Measurements from ENCODE around the gene CCDC14. TPM values are rescaled to one million over a fixed set of nuclear protein-coding genes. Genes with fewer than 3 reads are reported as not detected.

The CCDC14 gene
- total RNA-seq, 2 experiments from 2014 or later = 46.6 to 55.5 TPM

GRCh38 chr3:123949641-123950040 is 11.4 kb downstream of the CCDC14 start:
- no peak for DNase-seq
- no peaks in the 10 kb centered on the region for H3K27me3 Mint-ChIP-seq
- CTCF ChIA-PET = interaction anchor here (1.6 kb wide), 1 partner anchor 11 kb away, joined by 4 read pairs; the partner anchor contains the start of gene CCDC14
- no peak overlapping the region for H3K27ac Mint-ChIP-seq
- no peaks in the 10 kb centered on the region for H3K4me1 Mint-ChIP-seq
- peaks cover 32% of the 10 kb centered on the region for H3K36me3 Mint-ChIP-seq (ENCODE audit: low read depth)
- no peaks in the 10 kb centered on the region for H3K9me3 Mint-ChIP-seq
- POLR2A ChIA-PET = no interaction called here
- no peak overlapping the region for H3K4me3 Mint-ChIP-seq

GRCh38 chr3:123948449-123948848 is 12.6 kb downstream of the CCDC14 start:
- Mint-ChIP-seq H3K27ac (no peak overlapping the region), H3K9me3 (no peaks in the 10 kb centered on the region), H3K36me3 (ENCODE audit: low read depth) (peaks cover 37% of the 10 kb centered on the region), H3K4me3 (no peak overlapping the region), H3K27me3 (no peaks in the 10 kb centered on the region), H3K4me1 (no peaks in the 10 kb centered on the region)
- ChIA-PET CTCF (no interaction called here), POLR2A (no interaction called here)
- no peak for DNase-seq

- H3K9me3 Mint-ChIP-seq = no peaks in the 10 kb centered on the region
- ChIA-PET POLR2A (no interaction called here), CTCF (no interaction called here)
- DNase-seq = no peak
- H3K27ac Mint-ChIP-seq = no peak overlapping the region
- H3K27me3 Mint-ChIP-seq = no peaks in the 10 kb centered on the region
- no peak overlapping the region for H3K4me3 Mint-ChIP-seq
- H3K4me1 Mint-ChIP-seq = no peaks in the 10 kb centered on the region
- peaks cover 35% of the 10 kb centered on the region for H3K36me3 Mint-ChIP-seq (ENCODE audit: low read depth)
These were observed 13.5 kb downstream of the CCDC14 start for GRCh38 chr3:123947482-123947881.

GRCh38 chr3:123941542-123941941 is 19.5 kb downstream of the CCDC14 start:
- no peaks in the 10 kb centered on the region for H3K9me3 Mint-ChIP-seq
- no peaks in the 10 kb centered on the region for H3K27me3 Mint-ChIP-seq
- H3K4me1 Mint-ChIP-seq = no peaks in the 10 kb centered on the region
- DNase-seq = no peak
- H3K27ac Mint-ChIP-seq = no peak overlapping the region
- H3K36me3 Mint-ChIP-seq (ENCODE audit: low read depth) = peaks cover 34% of the 10 kb centered on the region
- H3K4me3 Mint-ChIP-seq = no peak overlapping the region
- POLR2A ChIA-PET = no interaction called here
- CTCF ChIA-PET = interaction anchor here (1.5 kb wide), 1 partner anchor 13 kb away, joined by 3 read pairs; no protein-coding TSS in a partner anchor

- no peak for DNase-seq
- Mint-ChIP-seq H3K27ac (no peak overlapping the region), H3K27me3 (no peaks in the 10 kb centered on the region), H3K36me3 (ENCODE audit: low read depth) (peaks cover 32% of the 10 kb centered on the region), H3K4me3 (no peak overlapping the region), H3K9me3 (no peaks in the 10 kb centered on the region), H3K4me1 (no peaks in the 10 kb centered on the region)
- ChIA-PET POLR2A (no interaction called here), CTCF (no interaction called here)
These were observed 19.9 kb downstream of the CCDC14 start for GRCh38 chr3:123941121-123941520.

- CTCF ChIA-PET = interaction anchor here (1.4 kb wide), 1 partner anchor 94 kb away, joined by 3 read pairs; the partner anchor contains the start of gene KALRN
- H3K9me3 Mint-ChIP-seq = no peaks in the 10 kb centered on the region
- peaks cover 29% of the 10 kb centered on the region for H3K36me3 Mint-ChIP-seq (ENCODE audit: low read depth)
- H3K27ac Mint-ChIP-seq = no peak overlapping the region
- H3K4me3 Mint-ChIP-seq = no peak overlapping the region
- DNase-seq = no peak
- no peaks in the 10 kb centered on the region for H3K27me3 Mint-ChIP-seq
- POLR2A ChIA-PET = no interaction called here
- H3K4me1 Mint-ChIP-seq = no peaks in the 10 kb centered on the region
These were observed 21.3 kb downstream of the CCDC14 start for GRCh38 chr3:123939706-123940105.

- CTCF ChIA-PET = no interaction called here
- H3K27me3 Mint-ChIP-seq = no peaks in the 10 kb centered on the region
These were observed 24.6 kb downstream of the CCDC14 start for GRCh38 chr3:123936400-123936799.

GRCh38 chr3:123935830-123936229 is 25.2 kb downstream of the CCDC14 start:
- H3K36me3 Mint-ChIP-seq (ENCODE audit: low read depth) = peaks cover 23% of the 10 kb centered on the region
- H3K9me3 Mint-ChIP-seq = no peaks in the 10 kb centered on the region
- POLR2A ChIA-PET = no interaction called here
- no peaks in the 10 kb centered on the region for H3K27me3 Mint-ChIP-seq
- H3K4me3 Mint-ChIP-seq = no peak overlapping the region
- DNase-seq = no peak
- no peak overlapping the region for H3K27ac Mint-ChIP-seq
- CTCF ChIA-PET = no interaction called here
- no peaks in the 10 kb centered on the region for H3K4me1 Mint-ChIP-seq

More at GRCh38 chr3:123936400-123936799, 24.6 kb downstream of the CCDC14 start:
- H3K4me3 Mint-ChIP-seq = no peak overlapping the region
- no peak overlapping the region for H3K27ac Mint-ChIP-seq
- H3K36me3 Mint-ChIP-seq (ENCODE audit: low read depth) = peaks cover 21% of the 10 kb centered on the region
- POLR2A ChIA-PET = no interaction called here
- DNase-seq = no peak
- H3K9me3 Mint-ChIP-seq = no peaks in the 10 kb centered on the region
- no peaks in the 10 kb centered on the region for H3K4me1 Mint-ChIP-seq

GRCh38 chr3:123934250-123934649 is 26.8 kb downstream of the CCDC14 start:
- ChIA-PET POLR2A (no interaction called here), CTCF (no interaction called here)
- Mint-ChIP-seq H3K27me3 (no peaks in the 10 kb centered on the region), H3K36me3 (ENCODE audit: low read depth) (peaks cover 19% of the 10 kb centered on the region), H3K9me3 (no peaks in the 10 kb centered on the region), H3K27ac (no peak overlapping the region), H3K4me3 (no peak overlapping the region), H3K4me1 (no peaks in the 10 kb centered on the region)
- DNase-seq = no peak

- ChIA-PET POLR2A (no interaction called here), CTCF (no interaction called here)
- Mint-ChIP-seq H3K4me3 (no peak overlapping the region), H3K27me3 (no peaks in the 10 kb centered on the region), H3K9me3 (no peaks in the 10 kb centered on the region), H3K36me3 (ENCODE audit: low read depth) (peaks cover 21% of the 10 kb centered on the region), H3K4me1 (no peaks in the 10 kb centered on the region), H3K27ac (no peak overlapping the region)
- DNase-seq = no peak
These were observed 30.6 kb downstream of the CCDC14 start for GRCh38 chr3:123930445-123930844.

- no peak overlapping the region for H3K27ac Mint-ChIP-seq
- peaks cover 28% of the 10 kb centered on the region for H3K36me3 Mint-ChIP-seq (ENCODE audit: low read depth)
- POLR2A ChIA-PET = no interaction called here
- CTCF ChIA-PET = no interaction called here
- no peaks in the 10 kb centered on the region for H3K27me3 Mint-ChIP-seq
- H3K9me3 Mint-ChIP-seq = peaks cover under 1% of the 10 kb centered on the region
- H3K4me3 Mint-ChIP-seq = no peak overlapping the region
- no peaks in the 10 kb centered on the region for H3K4me1 Mint-ChIP-seq
- no peak for DNase-seq
These were observed 31.7 kb downstream of the CCDC14 start for GRCh38 chr3:123929325-123929724.

- Mint-ChIP-seq H3K27me3 (no peaks in the 10 kb centered on the region), H3K27ac (no peak overlapping the region), H3K4me3 (no peak overlapping the region), H3K36me3 (ENCODE audit: low read depth) (peaks cover 45% of the 10 kb centered on the region), H3K9me3 (peaks cover 16% of the 10 kb centered on the region), H3K4me1 (no peaks in the 10 kb centered on the region)
- DNase-seq = no peak
- POLR2A ChIA-PET = no interaction called here
- CTCF ChIA-PET = no interaction called here
These were observed 34.6 kb downstream of the CCDC14 start for GRCh38 chr3:123926396-123926795.

GRCh38 chr3:123920868-123921267 is 40.2 kb downstream of the CCDC14 start:
- ChIA-PET POLR2A (no interaction called here), CTCF (no interaction called here)
- H3K27me3 Mint-ChIP-seq = no peaks in the 10 kb centered on the region
- peaks cover 53% of the 10 kb centered on the region for H3K36me3 Mint-ChIP-seq (ENCODE audit: low read depth)
- H3K27ac Mint-ChIP-seq = no peak overlapping the region
- H3K9me3 Mint-ChIP-seq = peaks cover 28% of the 10 kb centered on the region
- no peak for DNase-seq
- no peak overlapping the region for H3K4me3 Mint-ChIP-seq
- peaks cover 7% of the 10 kb centered on the region for H3K4me1 Mint-ChIP-seq

GRCh38 chr3:123920383-123920782 is 40.6 kb downstream of the CCDC14 start:
- Mint-ChIP-seq H3K27ac (no peak overlapping the region), H3K4me1 (peaks cover 7% of the 10 kb centered on the region), H3K36me3 (ENCODE audit: low read depth) (peaks cover 53% of the 10 kb centered on the region), H3K4me3 (no peak overlapping the region), H3K9me3 (peaks cover 28% of the 10 kb centered on the region), H3K27me3 (no peaks in the 10 kb centered on the region)
- DNase-seq = no peak
- POLR2A ChIA-PET = no interaction called here
- CTCF ChIA-PET = interaction anchor here (0.5 kb wide), 1 partner anchor 555 kb away, joined by 3 read pairs; no protein-coding TSS in a partner anchor

Data from activated CD4-positive, alpha-beta T cell treated with anti-CD3 and anti-CD28 coated beads, Interleukin-2, amount 10 ng/mL, durations not matched to agents 7 days and 5 days (primary cell).